ENCODE data around the gene ARMC7. TPM values are rescaled to one million over a fixed set of nuclear protein-coding genes. Genes with fewer than 3 reads are reported as not detected.
A peak's percentile ranks its signal among the peaks of the same experiment; 100 is the strongest.

Gene ARMC7
- total and polyA plus RNA-seq, 2 donors (not counting 1 experiment from before 2014, with no cell fraction given) = 3.1 to 5.9 TPM

GRCh38 chr17:75074532-75074931 is 35.2 kb upstream of the ARMC7 start:
- no peak overlapping the region for H3K9ac ChIP-seq (ENCODE audit: insufficient read depth, low read length)
- H3K4me1 ChIP-seq (ENCODE audit: control insufficient read depth, extremely low read depth, insufficient read depth, low read length) = peaks cover 20% of the 10 kb centered on the region
- H3K9me3 ChIP-seq (ENCODE audit: control insufficient read depth, insufficient read depth, low read depth, low read length) = no peaks in the 10 kb centered on the region
- TF ChIP-seq CTCF (conservative IDR thresholded peaks at IDR 0.05 in 1 of 2, IDR thresholded peaks at IDR 0.05 in 1 of 2; ENCODE audit: low read depth in 1 of 2, low read length in 2 of 2) (no peak), EZH2 (IDR thresholded peaks at IDR 0.05; ENCODE audit: low read length, missing control alignments) (no peak)
- no peaks in the 10 kb centered on the region for H3K36me3 ChIP-seq (ENCODE audit: control insufficient read depth, insufficient read depth, low read length)
- H3K27me3 ChIP-seq (ENCODE audit: control insufficient read depth, insufficient read depth, low read length) = no peaks in the 10 kb centered on the region
- H4K20me1 ChIP-seq (ENCODE audit: control insufficient read depth, extremely low read depth, insufficient read depth, low read length) = no peaks in the 10 kb centered on the region
- H3K4me2 ChIP-seq (ENCODE audit: extremely low read depth, insufficient read depth, low read length) = no peak overlapping the region
- no peak overlapping the region for H3K4me3 ChIP-seq (replicated peaks in 1 of 4; ENCODE audit: control extremely low read depth in 1 of 4, insufficient read depth in 1 of 4, low read depth in 3 of 4, low read length in 4 of 4)
- no peaks in the 10 kb centered on the region for H3K79me2 ChIP-seq (ENCODE audit: control insufficient read depth, insufficient read depth, low read length)
- H3K27ac ChIP-seq (ENCODE audit: insufficient read depth, low read length) = no peak overlapping the region
- no peak for DNase-seq (ENCODE audit: low read depth in 2 of 2)
- H2AFZ ChIP-seq (ENCODE audit: low read length) = no peak overlapping the region

GRCh38 chr17:75075597-75076336 is 34.0 kb upstream of the ARMC7 start:
- no peaks in the 10 kb centered on the region for H3K27me3 ChIP-seq (ENCODE audit: control insufficient read depth, insufficient read depth, low read length)
- no peak for DNase-seq (ENCODE audit: low read depth in 2 of 2)
- H3K36me3 ChIP-seq (ENCODE audit: control insufficient read depth, insufficient read depth, low read length) = no peaks in the 10 kb centered on the region
- no peak for TF ChIP-seq CTCF (conservative IDR thresholded peaks at IDR 0.05 in 1 of 2, IDR thresholded peaks at IDR 0.05 in 1 of 2; ENCODE audit: low read depth in 1 of 2, low read length in 2 of 2)
- TF ChIP-seq EZH2 (IDR thresholded peaks at IDR 0.05; ENCODE audit: low read length, missing control alignments) = no peak
- no peak overlapping the region for H3K4me3 ChIP-seq (replicated peaks in 1 of 4; ENCODE audit: control extremely low read depth in 1 of 4, insufficient read depth in 1 of 4, low read depth in 3 of 4, low read length in 4 of 4)
- H3K9ac ChIP-seq (ENCODE audit: insufficient read depth, low read length) = no peak overlapping the region
- no peak overlapping the region for H3K27ac ChIP-seq (ENCODE audit: insufficient read depth, low read length)
- no peak overlapping the region for H2AFZ ChIP-seq (ENCODE audit: low read length)
- no peaks in the 10 kb centered on the region for H3K79me2 ChIP-seq (ENCODE audit: control insufficient read depth, insufficient read depth, low read length)
- no peaks in the 10 kb centered on the region for H3K9me3 ChIP-seq (ENCODE audit: control insufficient read depth, insufficient read depth, low read depth, low read length)
- no peak overlapping the region for H3K4me2 ChIP-seq (ENCODE audit: extremely low read depth, insufficient read depth, low read length)
- peaks cover 21% of the 10 kb centered on the region for H3K4me1 ChIP-seq (ENCODE audit: control insufficient read depth, extremely low read depth, insufficient read depth, low read length)
- H4K20me1 ChIP-seq (ENCODE audit: control insufficient read depth, extremely low read depth, insufficient read depth, low read length) = no peaks in the 10 kb centered on the region

GRCh38 chr17:75077072-75077495 is 32.7 kb upstream of the ARMC7 start:
- H3K27ac ChIP-seq (ENCODE audit: insufficient read depth, low read length) = no peak overlapping the region
- DNase-seq (ENCODE audit: low read depth in 2 of 2) = no peak
- no peak overlapping the region for H3K4me2 ChIP-seq (ENCODE audit: extremely low read depth, insufficient read depth, low read length)
- no peaks in the 10 kb centered on the region for H3K36me3 ChIP-seq (ENCODE audit: control insufficient read depth, insufficient read depth, low read length)
- H3K4me1 ChIP-seq (ENCODE audit: control insufficient read depth, extremely low read depth, insufficient read depth, low read length) = peaks cover 22% of the 10 kb centered on the region
- no peaks in the 10 kb centered on the region for H3K9me3 ChIP-seq (ENCODE audit: control insufficient read depth, insufficient read depth, low read depth, low read length)
- no peak overlapping the region for H3K4me3 ChIP-seq (replicated peaks in 1 of 4; ENCODE audit: control extremely low read depth in 1 of 4, insufficient read depth in 1 of 4, low read depth in 3 of 4, low read length in 4 of 4)
- TF ChIP-seq EZH2 (IDR thresholded peaks at IDR 0.05; ENCODE audit: low read length, missing control alignments) (no peak), CTCF (conservative IDR thresholded peaks at IDR 0.05 in 1 of 2, IDR thresholded peaks at IDR 0.05 in 1 of 2; ENCODE audit: low read depth in 1 of 2, low read length in 2 of 2) (no peak)
- no peak overlapping the region for H3K9ac ChIP-seq (ENCODE audit: insufficient read depth, low read length)
- H3K79me2 ChIP-seq (ENCODE audit: control insufficient read depth, insufficient read depth, low read length) = no peaks in the 10 kb centered on the region
- H3K27me3 ChIP-seq (ENCODE audit: control insufficient read depth, insufficient read depth, low read length) = no peaks in the 10 kb centered on the region
- no peaks in the 10 kb centered on the region for H4K20me1 ChIP-seq (ENCODE audit: control insufficient read depth, extremely low read depth, insufficient read depth, low read length)
- peak overlapping the region; percentile 68 for H2AFZ ChIP-seq (ENCODE audit: low read length)
